ENCODE results near the gene RMRP. TPM values are rescaled to one million over a fixed set of nuclear protein-coding genes. Genes with fewer than 3 reads are reported as not detected.
"Not testable (repeated sequence)": the region's sequence is repeated elsewhere in the genome, so short reads cannot be mapped to it uniquely, and the experiment has no call there.

Gene RMRP
- total RNA-seq, 2 experiments from 2014 or later = 12,624 to 26,575 TPM

- DNase-seq (ENCODE audit: low spot score) = no peak
- CTCF ChIA-PET (ENCODE audit: unreplicated experiment) = interaction anchor here (0.8 to 3.4 kb wide), 3 partner anchors 26 to 82 kb away, joined by 4 to 21 read pairs (median 4); no protein-coding TSS in a partner anchor
- Histone ChIP-seq H3K4me3 (ENCODE audit: low read depth, low read length, poor library complexity, severe bottlenecking) (peak overlapping the region; percentile 92), H3K4me1 (ENCODE audit: insufficient read depth, low read length, poor library complexity, severe bottlenecking) (peaks cover 41% of the 10 kb centered on the region), H3K4me2 (ENCODE audit: low read length) (peak overlapping the region; percentile 78), H3K27ac (ENCODE audit: low read depth, low read length, poor library complexity, severe bottlenecking) (peak overlapping the region; percentile 89), H3K36me3 (ENCODE audit: insufficient read depth, low read length) (peaks cover 48% of the 10 kb centered on the region), H3K79me2 (ENCODE audit: insufficient read depth, low read depth, low read length) (peaks cover 29% of the 10 kb centered on the region; the same call in 1 of the 2 replicates), H4K20me1 (ENCODE audit: insufficient read depth, low read length) (no peaks in the 10 kb centered on the region), H3K9me2 (ENCODE audit: insufficient read depth, low read length) (no peaks in the 10 kb centered on the region), H3K9me3 (ENCODE audit: low read length) (no peaks in the 10 kb centered on the region), H2AFZ (ENCODE audit: low read length) (peak overlapping the region; percentile 60; the same call in 1 of the 2 replicates)
- TF ChIP-seq EZH2phosphoT487 (IDR thresholded peaks at IDR 0.05; ENCODE audit: borderline replicate concordance, low read depth, low read length) (no peak), CTCF (conservative IDR thresholded peaks at IDR 0.05; ENCODE audit: low read length) (no peak)
- POLR2A ChIA-PET = interaction anchor here (0.6 to 7.6 kb wide), 13 partner anchors 10 to 168 kb away, joined by 3 to 110 read pairs (median 4); partner anchors contain the start of genes ARHGEF39, CCDC107, CD72 and HINT2
- TSS peak; percentile 11 for BruUV-seq (replicated peaks)
- intact Hi-C loops (cut with micrococcal nuclease; ENCODE audit: unreplicated experiment) = loop anchor here (2.0 kb wide), 1 partner anchor 87 kb away; the partner anchor contains the start of genes CREB3 and TLN1
Measured at GRCh38 chr9:35646153-35646532, 11.7 kb downstream of the RMRP start.

GRCh38 chr9:35645736-35646135, 12.1 kb downstream of the RMRP start:
- H3K4me2 ChIP-seq (ENCODE audit: low read length) = peak overlapping the region; percentile 78
- not testable (repeated sequence) for BruUV-seq (replicated peaks); DNase-seq (ENCODE audit: low spot score); H4K20me1 ChIP-seq (ENCODE audit: insufficient read depth, low read length); H3K9me2 ChIP-seq (ENCODE audit: insufficient read depth, low read length); H3K9me3 ChIP-seq (ENCODE audit: low read length)
- ChIA-PET POLR2A (interaction anchor here (0.6 to 7.6 kb wide), 15 partner anchors 9 to 169 kb away, joined by 3 to 110 read pairs (median 4); partner anchors contain the start of genes ARHGEF39, CCDC107, CD72 and HINT2), CTCF (ENCODE audit: unreplicated experiment) (interaction anchor here (1.3 to 3.4 kb wide), 2 partner anchors 26 to 83 kb away, joined by 4 to 21 read pairs; no protein-coding TSS in a partner anchor)
- peak overlapping the region; percentile 89 for H3K27ac ChIP-seq (ENCODE audit: low read depth, low read length, poor library complexity, severe bottlenecking)
- H3K4me1 ChIP-seq (ENCODE audit: insufficient read depth, low read length, poor library complexity, severe bottlenecking) = peaks cover 38% of the 10 kb centered on the region
- intact Hi-C loops (cut with micrococcal nuclease; ENCODE audit: unreplicated experiment) = loop anchor here (2.0 kb wide), 1 partner anchor 87 kb away; the partner anchor contains the start of genes CREB3 and TLN1
- peaks cover 25% of the 10 kb centered on the region; the same call in 1 of the 2 replicates for H3K79me2 ChIP-seq (ENCODE audit: insufficient read depth, low read depth, low read length)
- H3K36me3 ChIP-seq (ENCODE audit: insufficient read depth, low read length) = peaks cover 52% of the 10 kb centered on the region
- peak overlapping the region; percentile 60; the same call in 1 of the 2 replicates for H2AFZ ChIP-seq (ENCODE audit: low read length)
- peak overlapping the region; percentile 92 for H3K4me3 ChIP-seq (ENCODE audit: low read depth, low read length, poor library complexity, severe bottlenecking)

DNA sequence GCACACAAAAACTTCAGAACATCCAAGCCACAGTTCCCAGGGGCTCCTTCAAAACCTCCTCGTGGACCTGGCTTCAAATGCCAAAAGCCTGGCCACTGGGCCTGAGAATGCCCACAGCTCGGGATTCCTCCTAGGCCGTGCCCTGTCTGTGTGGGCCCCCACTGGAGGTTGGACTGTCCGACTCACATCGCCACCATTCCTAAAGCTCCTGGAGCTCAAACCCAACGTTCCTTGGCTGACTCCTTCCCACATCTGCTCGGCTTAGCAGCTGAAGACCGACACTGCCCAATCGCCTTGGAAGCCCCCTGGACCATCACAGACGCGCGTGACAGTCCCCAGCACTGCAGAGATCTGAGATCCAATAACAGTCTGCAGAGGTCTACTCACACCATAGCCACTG, 14.8 kb downstream of the RMRP start:
- no peaks in the 10 kb centered on the region for H4K20me1 ChIP-seq (ENCODE audit: insufficient read depth, low read length)
- H3K36me3 ChIP-seq (ENCODE audit: insufficient read depth, low read length) = peaks cover 38% of the 10 kb centered on the region
- H3K79me2 ChIP-seq (ENCODE audit: insufficient read depth, low read depth, low read length) = peaks cover 4% of the 10 kb centered on the region; the same call in 1 of the 2 replicates
- peaks cover 48% of the 10 kb centered on the region for H3K4me1 ChIP-seq (ENCODE audit: insufficient read depth, low read length, poor library complexity, severe bottlenecking)
- no peak overlapping the region for H2AFZ ChIP-seq (ENCODE audit: low read length)
- POLR2A ChIA-PET = interaction anchor here (0.5 to 1.7 kb wide), 3 partner anchors 14 to 1731 kb away, joined by 3 to 5 read pairs (median 3); no protein-coding TSS in a partner anchor
- CTCF ChIA-PET (ENCODE audit: unreplicated experiment) = no interaction called here
- H3K4me2 ChIP-seq (ENCODE audit: low read length) = no peak overlapping the region
- no TSS peak for BruUV-seq (replicated peaks)
- intact Hi-C loops (cut with micrococcal nuclease; ENCODE audit: unreplicated experiment) = no loop called here
- H3K9me2 ChIP-seq (ENCODE audit: insufficient read depth, low read length) = no peaks in the 10 kb centered on the region
- H3K4me3 ChIP-seq (ENCODE audit: low read depth, low read length, poor library complexity, severe bottlenecking) = no peak overlapping the region
- no peak overlapping the region for H3K27ac ChIP-seq (ENCODE audit: low read depth, low read length, poor library complexity, severe bottlenecking)
- TF ChIP-seq EZH2phosphoT487 (IDR thresholded peaks at IDR 0.05; ENCODE audit: borderline replicate concordance, low read depth, low read length) (no peak), CTCF (conservative IDR thresholded peaks at IDR 0.05; ENCODE audit: low read length) (no peak)
- H3K9me3 ChIP-seq (ENCODE audit: low read length) = peaks cover 9% of the 10 kb centered on the region; the same call in 1 of the 2 replicates
- no peak for DNase-seq (ENCODE audit: low spot score)

- CTCF ChIA-PET (ENCODE audit: unreplicated experiment); H3K9me2 ChIP-seq (ENCODE audit: insufficient read depth, low read length); BruUV-seq (replicated peaks); H3K9me3 ChIP-seq (ENCODE audit: low read length); H2AFZ ChIP-seq (ENCODE audit: low read length); intact Hi-C loops (cut with micrococcal nuclease; ENCODE audit: unreplicated experiment); H3K4me2 ChIP-seq (ENCODE audit: low read length); H3K79me2 ChIP-seq (ENCODE audit: insufficient read depth, low read depth, low read length); H3K4me3 ChIP-seq (ENCODE audit: low read depth, low read length, poor library complexity, severe bottlenecking); H3K27ac ChIP-seq (ENCODE audit: low read depth, low read length, poor library complexity, severe bottlenecking); H4K20me1 ChIP-seq (ENCODE audit: insufficient read depth, low read length); DNase-seq (ENCODE audit: low spot score); POLR2A ChIA-PET: not testable (repeated sequence)
- Histone ChIP-seq H3K36me3 (ENCODE audit: insufficient read depth, low read length) (peaks cover 37% of the 10 kb centered on the region), H3K4me1 (ENCODE audit: insufficient read depth, low read length, poor library complexity, severe bottlenecking) (peaks cover 52% of the 10 kb centered on the region)
Measured at GRCh38 chr9:35641478-35641877, 16.3 kb downstream of the RMRP start.

DNA sequence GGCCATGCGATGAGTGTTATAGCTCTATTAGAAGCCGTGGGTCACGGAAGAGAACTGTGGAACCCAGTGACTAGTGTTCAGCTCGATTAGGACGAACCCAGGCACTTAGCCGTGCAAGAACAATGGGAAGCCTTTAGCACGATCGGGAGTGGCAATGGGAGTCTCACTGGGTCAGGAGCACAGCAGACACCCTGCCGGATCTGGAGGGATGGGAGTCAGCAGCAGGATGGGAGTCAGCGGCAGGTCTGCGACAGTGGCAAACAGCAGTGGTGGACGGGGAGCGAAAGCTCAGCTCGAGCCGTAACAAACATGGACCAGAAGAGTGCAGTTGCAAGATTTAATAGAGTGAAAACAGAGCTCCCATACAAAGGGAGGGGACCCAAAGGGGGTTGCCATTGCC, 17.4 kb downstream of the RMRP start:
- CTCF ChIA-PET (ENCODE audit: unreplicated experiment); H4K20me1 ChIP-seq (ENCODE audit: insufficient read depth, low read length); DNase-seq (ENCODE audit: low spot score); H3K79me2 ChIP-seq (ENCODE audit: insufficient read depth, low read depth, low read length); H3K9me3 ChIP-seq (ENCODE audit: low read length); intact Hi-C loops (cut with micrococcal nuclease; ENCODE audit: unreplicated experiment); H3K4me3 ChIP-seq (ENCODE audit: low read depth, low read length, poor library complexity, severe bottlenecking); H2AFZ ChIP-seq (ENCODE audit: low read length); BruUV-seq (replicated peaks); H3K4me2 ChIP-seq (ENCODE audit: low read length); H3K9me2 ChIP-seq (ENCODE audit: insufficient read depth, low read length); H3K27ac ChIP-seq (ENCODE audit: low read depth, low read length, poor library complexity, severe bottlenecking): not testable (repeated sequence)
- H3K4me1 ChIP-seq (ENCODE audit: insufficient read depth, low read length, poor library complexity, severe bottlenecking) = peaks cover 52% of the 10 kb centered on the region
- H3K36me3 ChIP-seq (ENCODE audit: insufficient read depth, low read length) = peaks cover 37% of the 10 kb centered on the region
- POLR2A ChIA-PET = interaction anchor here (0.7 to 3.1 kb wide), 6 partner anchors 9 to 550 kb away, joined by 3 to 17 read pairs (median 4); partner anchors contain the start of genes CCDC107, RMRP and SIT1
